SK-N-SH (cell line): ENCODE results near the gene UMOD.

Experiments used
- CTCF ChIP-seq: fragments of 200-600 bp; sonication (generic); IDR thresholded peaks from 2 replicates; pipeline ENCODE4 v1.6.1; 2017; ENCODE audit warnings: antibody characterized with exemption, mild to moderate bottlenecking, moderate library complexity
- EP300 ChIP-seq, 2 experiments: IDR thresholded peaks; 2 replicates each; pipeline versions ENCODE4 v1.4.0 to v1.6.1; 2012; ENCODE audit warnings: borderline replicate concordance in 1 of 2, low read depth in 1 of 2, low read length in 1 of 2

GRCh38 chr16:20310421-20311395 is 41.8 kb downstream of the UMOD start:
- TF ChIP-seq CTCF: no peak
- no peak for TF ChIP-seq EP300 (IDR thresholded peaks at IDR 0.05; ENCODE audit: borderline replicate concordance in 1 of 2, low read depth in 1 of 2, low read length in 1 of 2)
